Measurements from ENCODE around the gene ARSG.
A peak's percentile ranks its signal among the peaks of the same experiment; 100 is the strongest.

DNA sequence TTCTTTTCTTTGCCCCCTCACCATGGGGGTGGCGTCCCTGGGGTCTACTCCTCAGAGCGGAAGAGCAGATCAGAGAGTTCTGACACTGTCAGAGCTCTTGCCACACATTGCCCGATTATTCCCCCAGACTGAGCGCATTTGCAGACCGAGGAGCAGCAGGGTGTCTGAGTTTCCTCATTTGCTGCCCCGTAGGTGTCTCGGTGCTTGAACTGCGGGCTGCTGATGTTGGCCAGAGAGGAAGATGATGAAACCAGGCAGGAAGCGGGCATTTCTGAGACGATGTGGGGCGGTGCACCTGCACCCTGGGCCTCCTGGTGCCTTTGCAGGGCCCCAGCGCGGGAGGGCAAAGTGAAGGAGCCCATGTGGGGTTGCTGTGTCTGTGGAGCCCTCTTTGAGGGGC lies 55.2 kb downstream of the ARSG start:
- no peak for TF ChIP-seq CTCF (IDR thresholded peaks at IDR 0.05)
- TF ChIP-seq POLR2A (IDR thresholded peaks at IDR 0.05): peak in 1 of 4 donors; percentile 29
